GM12865 (cell line): ENCODE data around the gene EPB41L4B.
"Not testable (repeated sequence)": the region's sequence is repeated elsewhere in the genome, so short reads cannot be mapped to it uniquely, and the experiment has no call there.

ENCODE experiments used
- DNase-seq: peaks from one replicate; pipeline ENCODE4 v3.0.0; 2010; ENCODE audit warnings: low read depth
- H3K4me3 ChIP-seq: 2 replicates; pipeline ENCODE4 v1.5.1; 2011; ENCODE audit warnings: mild to moderate bottlenecking, low read depth, low read length, control low read depth
- CTCF ChIP-seq: IDR thresholded peaks from 2 replicates; pipeline ENCODE4 v1.5.1; 2011; ENCODE audit warnings: low read length, control low read depth, low read depth, inconsistent platforms; ENCODE audit not compliant: insufficient read depth; ENCODE audit errors: missing control alignments

EPB41L4B gene

GRCh38 chr9:109286571-109286977 is 34.3 kb downstream of the EPB41L4B start:
- DNase-seq = no peak
- H3K4me3 ChIP-seq = no peak overlapping the region
- no peak for TF ChIP-seq CTCF

GRCh38 chr9:109283672-109284071 is 37.2 kb downstream of the EPB41L4B start:
- not testable (repeated sequence) for H3K4me3 ChIP-seq, DNase-seq

GRCh38 chr9:109283012-109283411 is 37.8 kb downstream of the EPB41L4B start:
- TF ChIP-seq CTCF = no peak
- no peak for DNase-seq
- H3K4me3 ChIP-seq = no peak overlapping the region

- DNase-seq = no peak
- no peak overlapping the region for H3K4me3 ChIP-seq
- no peak for TF ChIP-seq CTCF
These were observed 38.6 kb downstream of the EPB41L4B start for GRCh38 chr9:109282302-109282701.

- TF ChIP-seq CTCF = no peak
- no peak for DNase-seq
- H3K4me3 ChIP-seq = no peak overlapping the region
These were observed 39.3 kb downstream of the EPB41L4B start for GRCh38 chr9:109281518-109281917.

- H3K4me3 ChIP-seq = no peak overlapping the region
- no peak for DNase-seq
- TF ChIP-seq CTCF = no peak
These were observed 42.0 kb downstream of the EPB41L4B start for GRCh38 chr9:109278848-109279247.

- H3K4me3 ChIP-seq = no peak overlapping the region
- no peak for TF ChIP-seq CTCF
- DNase-seq = no peak
These were observed 42.6 kb downstream of the EPB41L4B start for GRCh38 chr9:109278216-109278615.
